ENCODE data around the gene EHD3. TPM values are rescaled to one million over a fixed set of nuclear protein-coding genes. Genes with fewer than 3 reads are reported as not detected.

Gene EHD3
- total RNA-seq, 1 donor from 2014 or later, result 8.0 TPM

DNA sequence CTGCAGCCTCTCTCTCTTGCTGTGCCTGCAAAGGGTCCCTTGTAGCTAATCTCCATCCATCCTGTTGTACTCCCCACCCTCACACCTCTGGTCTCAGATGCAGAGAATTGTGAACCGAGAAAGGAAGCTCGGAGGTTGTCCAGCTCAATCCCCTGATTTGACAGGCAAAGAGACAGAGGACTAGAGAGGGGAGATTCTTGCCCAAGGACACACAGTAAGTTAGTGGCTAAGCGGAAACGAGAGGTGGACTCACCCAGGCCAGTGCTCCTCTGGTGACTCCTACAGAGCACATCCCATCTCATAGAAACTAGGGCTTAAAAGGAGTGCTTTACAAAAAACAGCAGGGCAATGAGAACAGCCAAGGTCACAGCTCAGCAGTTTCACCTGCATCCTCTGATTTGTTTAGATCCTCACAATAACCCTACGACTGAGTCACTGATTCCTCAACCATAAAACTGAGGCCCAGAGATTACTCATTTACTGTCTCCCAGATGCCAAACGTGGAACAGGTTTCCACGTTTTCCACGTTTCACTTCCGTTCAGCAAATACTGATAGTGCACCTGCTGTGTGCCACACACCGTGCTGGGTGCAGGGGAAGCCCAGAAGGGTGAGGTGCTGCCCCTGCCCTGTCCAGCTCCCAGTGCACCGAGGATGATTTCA lies 22.1 kb downstream of the EHD3 start:
- no peaks in the 10 kb centered on the region for H3K9me3 Mint-ChIP-seq (ENCODE audit: unreplicated experiment)

GRCh38 chr2:31256611-31257382 lies 22.8 kb downstream of the EHD3 start:
- Mint-ChIP-seq H3K9me3 (ENCODE audit: unreplicated experiment) (no peaks in the 10 kb centered on the region), H3K4me3 (ENCODE audit: unreplicated experiment) (no peak overlapping the region), H3K27me3 (ENCODE audit: unreplicated experiment) (peaks cover 3% of the 10 kb centered on the region), H3K27ac (ENCODE audit: unreplicated experiment) (no peak overlapping the region), H3K4me1 (ENCODE audit: unreplicated experiment) (peaks cover 7% of the 10 kb centered on the region), H3K36me3 (ENCODE audit: low read depth, unreplicated experiment) (peaks cover 13% of the 10 kb centered on the region)
- DNase-seq (ENCODE audit: low spot score), result no peak
- TF ChIP-seq CTCF (IDR thresholded peaks at IDR 0.05; ENCODE audit: unreplicated experiment), result no peak

More for the DNA sequence above, 22.1 kb downstream of the EHD3 start:
- Mint-ChIP-seq H3K4me1 (ENCODE audit: unreplicated experiment) (peaks cover 10% of the 10 kb centered on the region), H3K27me3 (ENCODE audit: unreplicated experiment) (peaks cover 3% of the 10 kb centered on the region), H3K27ac (ENCODE audit: unreplicated experiment) (no peak overlapping the region), H3K4me3 (ENCODE audit: unreplicated experiment) (no peak overlapping the region), H3K36me3 (ENCODE audit: low read depth, unreplicated experiment) (peaks cover 13% of the 10 kb centered on the region)
- DNase-seq (ENCODE audit: low spot score), result no peak
- no peak for TF ChIP-seq CTCF (IDR thresholded peaks at IDR 0.05; ENCODE audit: unreplicated experiment)

GRCh38 chr2:31258351-31258750 lies 24.4 kb downstream of the EHD3 start:
- Mint-ChIP-seq H3K36me3 (ENCODE audit: low read depth, unreplicated experiment) (peaks cover 7% of the 10 kb centered on the region), H3K27ac (ENCODE audit: unreplicated experiment) (no peak overlapping the region), H3K27me3 (ENCODE audit: unreplicated experiment) (peaks cover 2% of the 10 kb centered on the region), H3K4me3 (ENCODE audit: unreplicated experiment) (no peak overlapping the region), H3K4me1 (ENCODE audit: unreplicated experiment) (peaks cover 7% of the 10 kb centered on the region), H3K9me3 (ENCODE audit: unreplicated experiment) (no peaks in the 10 kb centered on the region)
- no peak for TF ChIP-seq CTCF (IDR thresholded peaks at IDR 0.05; ENCODE audit: unreplicated experiment)
- no peak for DNase-seq (ENCODE audit: low spot score)

- H3K27me3 Mint-ChIP-seq (ENCODE audit: unreplicated experiment), result peaks cover 2% of the 10 kb centered on the region
- H3K4me3 Mint-ChIP-seq (ENCODE audit: unreplicated experiment), result no peak overlapping the region
- H3K9me3 Mint-ChIP-seq (ENCODE audit: unreplicated experiment), result no peaks in the 10 kb centered on the region
- H3K27ac Mint-ChIP-seq (ENCODE audit: unreplicated experiment), result no peak overlapping the region
- peaks cover 4% of the 10 kb centered on the region for H3K4me1 Mint-ChIP-seq (ENCODE audit: unreplicated experiment)
- no peak for TF ChIP-seq CTCF (IDR thresholded peaks at IDR 0.05; ENCODE audit: unreplicated experiment)
- no peak for DNase-seq (ENCODE audit: low spot score)
- H3K36me3 Mint-ChIP-seq (ENCODE audit: low read depth, unreplicated experiment), result peaks cover 7% of the 10 kb centered on the region
These were observed 25.1 kb downstream of the EHD3 start for GRCh38 chr2:31259075-31259474.

GRCh38 chr2:31260870-31261269 lies 26.9 kb downstream of the EHD3 start:
- Mint-ChIP-seq H3K9me3 (ENCODE audit: unreplicated experiment) (no peaks in the 10 kb centered on the region), H3K27me3 (ENCODE audit: unreplicated experiment) (peaks cover 2% of the 10 kb centered on the region), H3K4me1 (ENCODE audit: unreplicated experiment) (no peaks in the 10 kb centered on the region), H3K36me3 (ENCODE audit: low read depth, unreplicated experiment) (peaks cover 3% of the 10 kb centered on the region), H3K4me3 (ENCODE audit: unreplicated experiment) (no peak overlapping the region), H3K27ac (ENCODE audit: unreplicated experiment) (no peak overlapping the region)
- no peak for DNase-seq (ENCODE audit: low spot score)
- no peak for TF ChIP-seq CTCF (IDR thresholded peaks at IDR 0.05; ENCODE audit: unreplicated experiment)

Data from endothelial cell (in vitro differentiated cells).